ENCODE results near the gene PLEK. TPM values are rescaled to one million over a fixed set of nuclear protein-coding genes. Genes with fewer than 3 reads are reported as not detected.

The PLEK gene
- total and polyA plus RNA-seq, 2 donors (not counting 1 experiment from before 2014, with no cell fraction given): 39.9 to 78.3 TPM

DNA sequence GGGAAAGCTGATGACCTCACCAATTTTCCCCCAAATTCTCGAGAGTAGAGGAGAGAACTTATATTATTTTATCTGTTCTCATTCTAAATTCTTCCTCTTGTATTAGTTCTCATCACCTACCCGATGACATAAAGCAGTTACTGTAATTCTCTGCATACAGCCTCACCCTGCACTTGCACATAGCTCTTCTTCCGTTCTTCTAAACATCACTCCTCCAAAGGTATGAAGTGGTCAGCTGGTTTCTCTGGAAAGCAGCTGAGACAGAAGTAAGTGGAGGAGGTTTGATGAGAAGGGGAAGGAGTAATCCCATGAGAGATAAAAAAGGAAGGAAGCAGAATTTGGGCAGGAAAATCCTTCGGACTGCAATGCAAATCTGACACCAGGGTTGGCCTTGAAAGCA is 63.0 kb downstream of the PLEK start:
- no peak for DNase-seq
- H3K4me1 Mint-ChIP-seq: peaks cover 41% of the 10 kb centered on the region
- Histone ChIP-seq H3K36me3 (replicated peaks in 1 of 2; ENCODE audit: control extremely low read depth in 1 of 2, control insufficient read depth in 1 of 2, extremely low read depth in 1 of 2, insufficient read depth in 2 of 2, low read length in 1 of 2) (no peaks in the 10 kb centered on the region), H3K9me3 (ENCODE audit: control extremely low read depth in 1 of 3, control insufficient read depth in 2 of 3, insufficient read depth in 1 of 3, low read length in 2 of 3) (peaks cover 0 to 17% (median 2%) of the 10 kb centered on the region in 3 donors), H2AFZ (ENCODE audit: insufficient read depth, low read depth, low read length, poor library complexity, severe bottlenecking) (peak overlapping the region; percentile 27), H4K20me1 (ENCODE audit: control insufficient read depth, insufficient read depth, low read length, poor library complexity, severe bottlenecking) (no peaks in the 10 kb centered on the region), H3K9ac (ENCODE audit: low read length) (no peak overlapping the region), H3K79me2 (ENCODE audit: control insufficient read depth, insufficient read depth, low read length) (peaks cover 5% of the 10 kb centered on the region), H3K4me2 (replicated peaks; ENCODE audit: low read depth, low read length, poor library complexity, severe bottlenecking) (peak overlapping the region; percentile 50), H3K27ac (ENCODE audit: low read length in 2 of 2) (peak overlapping the region in 1 of 2 donors; percentile 72), H3K4me1 (ENCODE audit: control insufficient read depth in 2 of 2, insufficient read depth in 2 of 2, low read length in 2 of 2) (peaks cover 58 to 66% of the 10 kb centered on the region in 2 donors), H3K27me3 (replicated peaks in 1 of 4; ENCODE audit: control extremely low read depth in 1 of 4, control insufficient read depth in 3 of 4, insufficient read depth in 4 of 4, low read length in 3 of 4) (no peaks in the 10 kb centered on the region), H3K4me3 (ENCODE audit: control extremely low read depth in 1 of 5, extremely low read depth in 1 of 5, insufficient read depth in 1 of 5, low read depth in 2 of 5, low read length in 4 of 5) (no peak overlapping the region)
- CTCF ChIA-PET: interaction anchor here (1.1 to 5.7 kb wide), 6 partner anchors 9 to 136 kb away, joined by 3 to 39 read pairs (median 4); no protein-coding TSS in a partner anchor
- POLR2A ChIA-PET: no interaction called here
- 25% methylated on average over 1 of the region's 4 CpGs for WGBS (ENCODE audit: insufficient coverage)
- intact Hi-C loops (cut with micrococcal nuclease): no loop called here
- no peak for TF ChIP-seq CTCF (IDR thresholded peaks at IDR 0.05)
- no peak for TF ChIP-seq EZH2 (IDR thresholded peaks at IDR 0.05; ENCODE audit: borderline replicate concordance, insufficient read depth, low read depth, low read length, poor library complexity, severe bottlenecking)
- no peaks in the 10 kb centered on the region for H3K27me3 Mint-ChIP-seq
- H3K27ac Mint-ChIP-seq: peak overlapping the region; percentile 91
- no peaks in the 10 kb centered on the region for H3K9me3 Mint-ChIP-seq (ENCODE audit: insufficient read depth)
- peak overlapping the region; percentile 30 for H3K4me3 Mint-ChIP-seq
- no peak for ATAC-seq (ENCODE audit: low read depth)

- H3K79me2 ChIP-seq (ENCODE audit: control insufficient read depth, insufficient read depth, low read length): peaks cover 5% of the 10 kb centered on the region
- peak overlapping the region in 1 of 2 donors; percentile 72 for H3K27ac ChIP-seq (ENCODE audit: low read length in 2 of 2)
Measured at GRCh38 chr2:68428746-68429145, 63.7 kb downstream of the PLEK start.

More at GRCh38 chr2:68428746-68429145, 63.7 kb downstream of the PLEK start:
- no CpG with 5 or more reads among the region's 1 CpG for WGBS (ENCODE audit: insufficient coverage)
- Mint-ChIP-seq H3K27ac (no peak overlapping the region), H3K4me3 (no peak overlapping the region), H3K27me3 (no peaks in the 10 kb centered on the region), H3K9me3 (ENCODE audit: insufficient read depth) (no peaks in the 10 kb centered on the region), H3K4me1 (peaks cover 41% of the 10 kb centered on the region)
- no peak overlapping the region for H3K4me2 ChIP-seq (replicated peaks; ENCODE audit: low read depth, low read length, poor library complexity, severe bottlenecking)
- no peak for ATAC-seq (ENCODE audit: low read depth)
- H3K9ac ChIP-seq (ENCODE audit: low read length): no peak overlapping the region
- CTCF ChIA-PET: interaction anchor here (0.9 to 5.7 kb wide), 7 partner anchors 9 to 233 kb away, joined by 3 to 39 read pairs (median 3); no protein-coding TSS in a partner anchor
- peaks cover 0 to 19% (median 2%) of the 10 kb centered on the region in 3 donors for H3K9me3 ChIP-seq (ENCODE audit: control extremely low read depth in 1 of 3, control insufficient read depth in 2 of 3, insufficient read depth in 1 of 3, low read length in 2 of 3)
- no peak overlapping the region for H3K4me3 ChIP-seq (ENCODE audit: control extremely low read depth in 1 of 5, extremely low read depth in 1 of 5, insufficient read depth in 1 of 5, low read depth in 2 of 5, low read length in 4 of 5)
- H3K27me3 ChIP-seq (replicated peaks in 1 of 4; ENCODE audit: control extremely low read depth in 1 of 4, control insufficient read depth in 3 of 4, insufficient read depth in 4 of 4, low read length in 3 of 4): no peaks in the 10 kb centered on the region
- DNase-seq: no peak
- H2AFZ ChIP-seq (ENCODE audit: insufficient read depth, low read depth, low read length, poor library complexity, severe bottlenecking): no peak overlapping the region
- TF ChIP-seq EZH2 (IDR thresholded peaks at IDR 0.05; ENCODE audit: borderline replicate concordance, insufficient read depth, low read depth, low read length, poor library complexity, severe bottlenecking) (no peak), CTCF (IDR thresholded peaks at IDR 0.05) (no peak)
- H3K36me3 ChIP-seq (replicated peaks in 1 of 2; ENCODE audit: control extremely low read depth in 1 of 2, control insufficient read depth in 1 of 2, extremely low read depth in 1 of 2, insufficient read depth in 2 of 2, low read length in 1 of 2): no peaks in the 10 kb centered on the region
- H3K4me1 ChIP-seq (ENCODE audit: control insufficient read depth in 2 of 2, insufficient read depth in 2 of 2, low read length in 2 of 2): peaks cover 52 to 60% of the 10 kb centered on the region in 2 donors
- intact Hi-C loops (cut with micrococcal nuclease): no loop called here
- POLR2A ChIA-PET: no interaction called here
- H4K20me1 ChIP-seq (ENCODE audit: control insufficient read depth, insufficient read depth, low read length, poor library complexity, severe bottlenecking): no peaks in the 10 kb centered on the region
